OCI-LY1 (cell line): ENCODE data around the gene ADGRD2.

Experiments used
- H2AFZ ChIP-seq: fragments of 200-600 bp; sonication (generic), shearing (Covaris generic); 2 replicates; pipeline ENCODE4 v1.6.0; 2014; ENCODE audit warnings: antibody characterized with exemption, mild to moderate bottlenecking, low read length
- H3F3A ChIP-seq: fragments of 200-600 bp; sonication (generic), shearing (Covaris generic); 2 replicates; pipeline ENCODE4 v1.6.0; 2014; ENCODE audit warnings: mild to moderate bottlenecking, antibody characterized with exemption, low read length, moderate library complexity; ENCODE audit not compliant: insufficient read depth
- H3K27ac ChIP-seq: fragments of 200-600 bp; sonication (generic); 2 replicates; pipeline ENCODE4 v1.5.1; 2014; ENCODE audit warnings: low read length, mixed run types, mild to moderate bottlenecking, low read depth; ENCODE audit not compliant: poor library complexity, severe bottlenecking
- H3K27me3 ChIP-seq: fragments of 200-600 bp; sonication (generic); 2 replicates; pipeline ENCODE4 v1.6.0; 2014; ENCODE audit warnings: antibody characterized with exemption, mild to moderate bottlenecking, low read length, moderate library complexity; ENCODE audit not compliant: insufficient read depth
- H3K36me3 ChIP-seq: fragments of 200-600 bp; sonication (generic); 2 replicates; pipeline ENCODE4 v1.6.1; 2014; ENCODE audit warnings: mild to moderate bottlenecking, antibody characterized with exemption, low read length, moderate library complexity, mixed read lengths; ENCODE audit not compliant: insufficient read depth
- H3K4me1 ChIP-seq: fragments of 200-600 bp; sonication (generic); 2 replicates; pipeline ENCODE4 v1.5.1; 2014; ENCODE audit warnings: mild to moderate bottlenecking, low read length, moderate library complexity; ENCODE audit not compliant: insufficient read depth, severe bottlenecking
- H3K4me2 ChIP-seq: fragments of 200-600 bp; sonication (generic), shearing (Covaris generic); 2 replicates; pipeline ENCODE4 v1.6.1; 2014; ENCODE audit warnings: low read length
- H3K4me3 ChIP-seq: fragments of 200-600 bp; sonication (generic); 2 replicates; pipeline ENCODE4 v1.5.1; 2014; ENCODE audit warnings: low read length, low read depth, mild to moderate bottlenecking, mixed read lengths; ENCODE audit not compliant: poor library complexity, severe bottlenecking
- H3K79me2 ChIP-seq: fragments of 200-600 bp; shearing (Covaris generic); 2 replicates; pipeline ENCODE4 v1.6.1; 2016; ENCODE audit warnings: mixed run types, low read length, mixed read lengths; ENCODE audit not compliant: insufficient read depth
- H3K9ac ChIP-seq: fragments of 200-600 bp; sonication (generic), shearing (Covaris generic); 2 replicates; pipeline ENCODE4 v1.6.1; 2014; ENCODE audit warnings: mild to moderate bottlenecking, low read length, mixed read lengths
- H3K9me2 ChIP-seq: fragments of 200-600 bp; sonication (generic), shearing (Covaris generic); 2 replicates; pipeline ENCODE4 v1.6.1; 2014; ENCODE audit warnings: low read depth, mild to moderate bottlenecking, low read length, mixed read lengths
- H3K9me3 ChIP-seq: fragments of 200-600 bp; shearing (Covaris generic); 2 replicates; pipeline ENCODE4 v1.6.1; 2014; ENCODE audit warnings: low read length, mixed read lengths
- H4K20me1 ChIP-seq: fragments of 200-600 bp; sonication (generic), shearing (Covaris generic); 2 replicates; pipeline ENCODE4 v1.6.0; 2016; ENCODE audit warnings: mild to moderate bottlenecking, low read length; ENCODE audit not compliant: insufficient read depth
- EZH2 ChIP-seq: fragments of 200-600 bp; sonication (generic), shearing (Covaris generic); IDR thresholded peaks from 2 replicates; pipeline ENCODE4 v1.8.0; 2017; ENCODE audit warnings: borderline replicate concordance, mixed run types, mild to moderate bottlenecking, antibody characterized with exemption, low read length, moderate library complexity, mixed read lengths
- TF ChIP-seq, protein P1 (sequence below): fragments of 200-600 bp; sonication (generic), shearing (Covaris generic); IDR thresholded peaks from 2 replicates; pipeline ENCODE4 v1.5.1; 2017; ENCODE audit warnings: mild to moderate bottlenecking, antibody characterized with exemption, low read length, moderate library complexity, mixed read lengths

The ADGRD2 gene

DNA sequence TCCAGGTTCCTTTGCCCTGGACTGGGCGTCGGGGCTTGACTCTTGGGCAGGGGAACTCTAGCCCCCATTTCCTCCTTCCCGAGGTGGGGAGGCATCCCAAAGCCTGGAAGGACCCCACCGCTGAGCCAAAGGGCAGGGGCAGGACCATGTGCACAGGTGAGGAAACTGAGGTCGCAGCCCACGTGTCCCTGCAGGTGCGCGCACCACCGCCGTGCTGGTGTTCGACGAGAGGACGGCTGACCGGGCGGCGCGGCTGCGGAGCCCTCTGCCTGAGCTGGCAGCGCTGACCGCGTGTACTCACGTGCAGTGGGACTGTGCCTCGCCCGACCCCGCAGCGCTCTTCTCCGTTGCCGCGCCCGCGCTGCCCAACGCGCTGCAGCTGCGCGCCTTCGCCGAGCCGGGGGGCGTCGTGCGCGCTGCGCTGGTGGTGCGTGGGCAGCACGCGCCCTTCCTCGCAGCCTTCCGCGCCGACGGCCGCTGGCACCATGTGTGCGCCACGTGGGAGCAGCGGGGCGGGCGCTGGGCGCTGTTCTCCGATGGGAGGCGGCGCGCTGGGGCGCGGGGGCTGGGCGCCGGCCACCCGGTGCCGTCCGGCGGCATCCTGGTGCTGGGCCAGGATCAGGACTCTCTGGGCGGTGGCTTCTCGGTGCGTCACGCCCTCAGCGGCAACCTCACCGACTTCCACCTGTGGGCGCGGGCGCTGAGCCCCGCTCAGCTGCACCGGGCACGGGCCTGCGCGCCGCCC lies 2.8 kb downstream of the ADGRD2 start:
- H2AFZ ChIP-seq: no peak overlapping the region
- no peaks in the 10 kb centered on the region for H3K9me3 ChIP-seq
- H3K27me3 ChIP-seq: no peaks in the 10 kb centered on the region
- TF ChIP-seq, protein P1, sequence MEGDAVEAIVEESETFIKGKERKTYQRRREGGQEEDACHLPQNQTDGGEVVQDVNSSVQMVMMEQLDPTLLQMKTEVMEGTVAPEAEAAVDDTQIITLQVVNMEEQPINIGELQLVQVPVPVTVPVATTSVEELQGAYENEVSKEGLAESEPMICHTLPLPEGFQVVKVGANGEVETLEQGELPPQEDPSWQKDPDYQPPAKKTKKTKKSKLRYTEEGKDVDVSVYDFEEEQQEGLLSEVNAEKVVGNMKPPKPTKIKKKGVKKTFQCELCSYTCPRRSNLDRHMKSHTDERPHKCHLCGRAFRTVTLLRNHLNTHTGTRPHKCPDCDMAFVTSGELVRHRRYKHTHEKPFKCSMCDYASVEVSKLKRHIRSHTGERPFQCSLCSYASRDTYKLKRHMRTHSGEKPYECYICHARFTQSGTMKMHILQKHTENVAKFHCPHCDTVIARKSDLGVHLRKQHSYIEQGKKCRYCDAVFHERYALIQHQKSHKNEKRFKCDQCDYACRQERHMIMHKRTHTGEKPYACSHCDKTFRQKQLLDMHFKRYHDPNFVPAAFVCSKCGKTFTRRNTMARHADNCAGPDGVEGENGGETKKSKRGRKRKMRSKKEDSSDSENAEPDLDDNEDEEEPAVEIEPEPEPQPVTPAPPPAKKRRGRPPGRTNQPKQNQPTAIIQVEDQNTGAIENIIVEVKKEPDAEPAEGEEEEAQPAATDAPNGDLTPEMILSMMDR: no peak
- no peak for TF ChIP-seq EZH2
- no peak overlapping the region for H3K4me3 ChIP-seq
- H3K9ac ChIP-seq: no peak overlapping the region
- H3K36me3 ChIP-seq: no peaks in the 10 kb centered on the region
- no peak overlapping the region for H3K27ac ChIP-seq
- H3K4me2 ChIP-seq: no peak overlapping the region
- H4K20me1 ChIP-seq: no peaks in the 10 kb centered on the region
- no peaks in the 10 kb centered on the region for H3K9me2 ChIP-seq
- H3K79me2 ChIP-seq: no peaks in the 10 kb centered on the region
- no peaks in the 10 kb centered on the region for H3F3A ChIP-seq
- no peaks in the 10 kb centered on the region for H3K4me1 ChIP-seq

- TF ChIP-seq, protein P1: no peak
- no peak for TF ChIP-seq EZH2
- Histone ChIP-seq H3K9ac (no peak overlapping the region), H3K79me2 (no peaks in the 10 kb centered on the region), H3K27ac (no peak overlapping the region), H3K9me3 (no peaks in the 10 kb centered on the region), H3K36me3 (no peaks in the 10 kb centered on the region), H3K4me3 (no peak overlapping the region), H2AFZ (no peak overlapping the region), H3K4me2 (no peak overlapping the region), H4K20me1 (no peaks in the 10 kb centered on the region), H3K4me1 (no peaks in the 10 kb centered on the region), H3K9me2 (no peaks in the 10 kb centered on the region), H3K27me3 (0 out of 2 replicates have a peak, but pooled peaks cover 1% of the 10 kb centered on the region), H3F3A (no peaks in the 10 kb centered on the region)
These were observed 3.4 kb downstream of the ADGRD2 start for GRCh38 chr9:124453586-124454191.

DNA sequence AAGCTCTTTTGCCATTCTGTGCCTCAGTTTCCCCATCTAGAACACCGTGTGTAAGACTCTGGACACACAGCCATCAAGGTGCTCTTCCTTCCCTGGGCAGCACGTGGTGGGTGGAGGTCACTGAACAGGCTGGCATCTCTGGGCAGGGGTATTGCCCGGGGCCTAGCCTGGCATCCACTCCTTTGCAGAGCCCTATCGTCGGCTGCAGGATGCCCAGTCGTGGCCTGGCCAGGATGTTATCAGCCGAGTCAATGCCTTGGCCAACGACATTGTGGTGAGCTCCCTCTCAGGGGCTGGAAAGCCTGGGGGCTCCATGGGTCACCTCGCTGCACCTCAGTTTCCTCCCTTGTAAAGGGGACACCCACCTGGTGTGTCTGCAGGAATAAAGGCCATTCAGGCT lies 4.0 kb downstream of the ADGRD2 start:
- Histone ChIP-seq H3K9ac (no peak overlapping the region), H3K27me3 (0 out of 2 replicates have a peak, but pooled peaks cover 3% of the 10 kb centered on the region), H4K20me1 (no peaks in the 10 kb centered on the region), H3K4me2 (no peak overlapping the region), H3K9me3 (no peaks in the 10 kb centered on the region), H3K4me1 (no peaks in the 10 kb centered on the region), H3K79me2 (no peaks in the 10 kb centered on the region), H2AFZ (no peak overlapping the region), H3F3A (no peaks in the 10 kb centered on the region), H3K4me3 (no peak overlapping the region), H3K27ac (no peak overlapping the region), H3K9me2 (no peaks in the 10 kb centered on the region), H3K36me3 (no peaks in the 10 kb centered on the region)
- TF ChIP-seq, protein P1: no peak
- TF ChIP-seq EZH2: no peak
